GM12878 (cell line): ENCODE data around the gene SERINC5. TPM values are rescaled to one million over a fixed set of nuclear protein-coding genes. Genes with fewer than 3 reads are reported as not detected.

Experiments
- ATAC-seq: fragments of 200-7000 bp; cut with Tn5 transposase; 3 replicates; pipeline ENCODE4 v1.9.1; 2020; ENCODE audit warnings: mild to moderate bottlenecking, moderate library complexity
- BruUV-seq: library from RNA; stranded (reverse); fragments of 400-500 nt; replicated peaks from 2 replicates; lab custom pipeline; 2021; lab: Mats Ljungman, UMichigan
- CTCF ChIA-PET: fragments of 300-600 bp; sonication (Branson Sonifier 250); formaldehyde crosslinking; extraction: SDS; loops from one replicate; lab custom pipeline; 2021; ENCODE audit warnings: inconsistent platforms; lab: Yijun Ruan, JAX
- POLR2A ChIA-PET: fragments of 350-600 bp; formaldehyde crosslinking; extraction: SDS; loops from one replicate; lab custom pipeline; 2021; ENCODE audit warnings: inconsistent platforms; lab: Charles Lee
- RAD21 ChIA-PET: fragments of 300-600 bp; sonication (Branson Sonifier 250); formaldehyde crosslinking; loops from one replicate; lab custom pipeline; 2023; ENCODE audit warnings: antibody characterized with exemption; ENCODE audit not compliant: unreplicated experiment; lab: Charles Lee
- SMC1A ChIA-PET: fragments of 300-600 bp; sonication (Branson Sonifier 250); formaldehyde crosslinking; loops from one replicate; lab custom pipeline; 2023; ENCODE audit not compliant: unreplicated experiment, uncharacterized antibody; lab: Charles Lee
- DNase-seq: peaks from one replicate; pipeline ENCODE4 v3.0.0-alpha.2; 2011; ENCODE audit warnings: low read depth, low spot score
- FAIRE-seq: peaks from 3 replicates; lab custom pipeline; 2011; peaks lifted over from hg19 to GRCh38; lab: Jason Lieb, UNC
- H2AFZ ChIP-seq: 2 replicates; pipeline ENCODE4 v1.6.0; 2011; ENCODE audit warnings: low read depth, low read length, control low read depth; ENCODE audit not compliant: control insufficient read depth
- H3K27ac ChIP-seq: 2 replicates; pipeline ENCODE4 v1.5.1; 2011; ENCODE audit warnings: control low read depth; ENCODE audit not compliant: control insufficient read depth, insufficient read depth
- H3K27me3 ChIP-seq, 2 experiments: replicated peaks in 1 of 2; 2 replicates each; pipeline versions ENCODE4 v1.6.0 to v1.6.1; 2011; ENCODE audit warnings: low read length in 1 of 2; ENCODE audit not compliant: control insufficient read depth in 2 of 2, insufficient read depth in 2 of 2
- H3K36me3 ChIP-seq, 2 experiments: 2 replicates each; pipeline ENCODE4 v1.5.1; 2011; ENCODE audit warnings: low read length in 1 of 2; ENCODE audit not compliant: control insufficient read depth in 2 of 2, insufficient read depth in 2 of 2
- H3K4me1 ChIP-seq: 2 replicates; pipeline ENCODE4 v1.6.1; 2011; ENCODE audit warnings: mild to moderate bottlenecking, low read length, moderate library complexity, mixed read lengths; ENCODE audit not compliant: control insufficient read depth, insufficient read depth
- H3K4me2 ChIP-seq: 2 replicates; pipeline ENCODE4 v1.6.0; 2011; ENCODE audit warnings: control low read depth; ENCODE audit not compliant: control insufficient read depth, insufficient read depth
- H3K4me3 ChIP-seq: fragments of 200-600 bp; sonication (generic); 2 replicates; pipeline ENCODE4 v1.5.1; 2016
- H3K79me2 ChIP-seq: 2 replicates; pipeline ENCODE4 v1.6.0; 2011; ENCODE audit warnings: low read length; ENCODE audit not compliant: control insufficient read depth, insufficient read depth
- H3K9ac ChIP-seq: 2 replicates; pipeline ENCODE4 v1.8.0; 2011; ENCODE audit warnings: low read length, control low read depth, mixed read lengths; ENCODE audit not compliant: control insufficient read depth, insufficient read depth
- H3K9me3 ChIP-seq: replicated peaks from 3 replicates; pipeline ENCODE4 v1.5.1; 2011; ENCODE audit warnings: mild to moderate bottlenecking, low read length; ENCODE audit not compliant: control insufficient read depth, insufficient read depth
- H4K20me1 ChIP-seq: 2 replicates; pipeline ENCODE4 v1.6.0; 2011; ENCODE audit not compliant: control insufficient read depth, insufficient read depth
- CREM ChIP-seq: IDR thresholded peaks from 2 replicates; pipeline ENCODE4 v1.6.1; 2014; ENCODE audit warnings: antibody characterized with exemption, low read depth
- CUX1 ChIP-seq: IDR thresholded peaks from 2 replicates; pipeline ENCODE4 v1.6.1; 2012; ENCODE audit warnings: improper control_type of control experiment, low read depth, low read length; ENCODE audit not compliant: insufficient replicate concordance
- GATAD2B ChIP-seq: fragments of 450-650 bp; conservative IDR thresholded peaks from 2 replicates; pipeline ENCODE4 v1.6.1; 2017; ENCODE audit warnings: low read depth, mild to moderate bottlenecking, moderate library complexity
- LARP7 ChIP-seq: fragments of 450-650 bp; IDR thresholded peaks from 2 replicates; pipeline ENCODE4 v1.6.1; 2017; ENCODE audit warnings: mild to moderate bottlenecking
- MTA3 ChIP-seq: IDR thresholded peaks from 2 replicates; pipeline ENCODE4 v1.6.1; 2012; ENCODE audit warnings: low read length, inconsistent platforms, borderline replicate concordance
- MYB ChIP-seq: fragments of 150-350 bp; IDR thresholded peaks from 2 replicates; pipeline ENCODE4 v1.6.1; 2014; ENCODE audit warnings: mild to moderate bottlenecking, low read depth, low read length, borderline replicate concordance
- MYC ChIP-seq: IDR thresholded peaks from 2 replicates; pipeline ENCODE4 v1.6.1; 2011; ENCODE audit warnings: mild to moderate bottlenecking, low read length, moderate library complexity, inconsistent platforms; ENCODE audit not compliant: insufficient read depth, insufficient replicate concordance, insufficient read length, severe bottlenecking
- POLR2AphosphoS5 ChIP-seq: IDR thresholded peaks from 2 replicates; pipeline ENCODE4 v1.6.1; 2011; ENCODE audit warnings: mild to moderate bottlenecking, low read length, inconsistent platforms
- RAD51 ChIP-seq: fragments of 450-650 bp; IDR thresholded peaks from 2 replicates; pipeline ENCODE4 v1.6.1; 2016; ENCODE audit warnings: moderate library complexity, mild to moderate bottlenecking, inconsistent platforms
- REST ChIP-seq: IDR thresholded peaks from 2 replicates; pipeline ENCODE4 v1.6.1; 2012; ENCODE audit warnings: mild to moderate bottlenecking, low read depth, low read length
- WGBS: methylation state at CpG from one replicate; pipeline ENCODE4 v1.1.6; 2016; ENCODE audit warnings: low lambda C conversion rate; ENCODE audit not compliant: insufficient replicate concordance, insufficient coverage; ENCODE audit errors: missing lambda C conversion rate; 5-methylcytosine and 5-hydroxymethylcytosine counted together
- in situ Hi-C: fragments of 300-500 bp; cut with MboI; formaldehyde crosslinking; loops from 9 replicates; pipeline ENCODE4 v1.14.3; 2018; ENCODE audit warnings: mixed read lengths
- intact Hi-C: fragments of 100-400 bp; cut with micrococcal nuclease; formaldehyde crosslinking; loops from one replicate; pipeline ENCODE4 v1.14.2; 2022; ENCODE audit not compliant: unreplicated experiment
- polyA plus RNA-seq, 11 experiments: library from polyadenylated mRNA; depleted of rRNA in 4 of 11; unstranded in 6 of 11; stranded (reverse) in 5 of 11; fragments of >200 nt; fragmentation: Nextera tagmentation in 4 of 11; fragmentation: Illumina TruSeq in 1 of 11; extraction: Ambion mirVana in 4 of 11; extraction: Trizol in 1 of 11; gene quantifications; 1 replicate in 1 of 11; 2 replicates in 10 of 11; pipeline versions ENCODE4 v1.2.1 to v1.2.3, GENCODE V29; 2011 to 2016; ENCODE audit warnings: inconsistent platforms in 2 of 11, missing spikeins in 2 of 11, low read depth in 1 of 11
- total RNA-seq, 4 experiments: library from RNA; depleted of rRNA in 3 of 4; stranded (reverse); fragments of >200 nt in 3 of 4; fragmentation: Illumina TruSeq in 1 of 4; extraction: Trizol in 1 of 4; gene quantifications; 2 replicates each; pipeline versions ENCODE4 v1.2.1 to v1.2.3, GENCODE V29; 2013 to 2021

The SERINC5 gene
- total and polyA plus RNA-seq, 10 of the 15 experiments (the other 5 are each of a cell fraction or from before 2014, with no cell fraction given), result 0.66 to 7.0 (median 2.8) TPM

GRCh38 chr5:80283360-80283759 lies 27.5 kb upstream of the SERINC5 start:
- in situ Hi-C loops, result no loop called here
- no peak for TF ChIP-seq MYC
- TF ChIP-seq RAD51, result no peak
- no peak for TF ChIP-seq POLR2AphosphoS5
- TF ChIP-seq CREM, result no peak
- no peak for TF ChIP-seq LARP7
- TF ChIP-seq REST, result no peak
- TF ChIP-seq CUX1, result no peak
- TF ChIP-seq MYB, result no peak
- no peak for TF ChIP-seq MTA3
- no peak for TF ChIP-seq GATAD2B
- FAIRE-seq, result no peak
- no peak overlapping the region for H3K27ac ChIP-seq
- DNase-seq, result no peak
- no peak for ATAC-seq
- SMC1A ChIA-PET, result interaction anchor here (3.1 kb wide), 1 partner anchor 191 kb away, joined by 12 read pairs; no protein-coding TSS in a partner anchor
- no peaks in the 10 kb centered on the region for H3K9me3 ChIP-seq
- CTCF ChIA-PET, result interaction anchor here (0.7 to 3.2 kb wide), 4 partner anchors 25 to 200 kb away, joined by 3 to 10 read pairs (median 6); no protein-coding TSS in a partner anchor
- H3K4me2 ChIP-seq, result no peak overlapping the region
- no peaks in the 10 kb centered on the region for H3K27me3 ChIP-seq
- H2AFZ ChIP-seq, result no peak overlapping the region
- no peak overlapping the region for H3K4me3 ChIP-seq
- H3K9ac ChIP-seq, result no peak overlapping the region
- BruUV-seq, result no TSS peak
- RAD21 ChIA-PET, result no interaction called here
- no CpG with 5 or more reads among the region's 1 CpG for WGBS
- POLR2A ChIA-PET, result no interaction called here
- no peaks in the 10 kb centered on the region for H3K4me1 ChIP-seq
- no peaks in the 10 kb centered on the region for H3K79me2 ChIP-seq
- no peaks in the 10 kb centered on the region for H3K36me3 ChIP-seq
- intact Hi-C loops, result no loop called here
- H4K20me1 ChIP-seq, result no peaks in the 10 kb centered on the region
